HG03520 (cell line): Measurements from ENCODE around the gene RGPD8.

ENCODE experiments used
- ATAC-seq: cut with Tn5 transposase; IDR thresholded peaks from one replicate; pipeline ENCODE4 v1.9.1; 2021; ENCODE audit warnings: mild to moderate bottlenecking, moderate library complexity; ENCODE audit not compliant: unreplicated experiment

Gene RGPD8

GRCh38 chr2:112339986-112340385 lies 93.5 kb downstream of the RGPD8 start:
- no peak for ATAC-seq

GRCh38 chr2:112335600-112335999 lies 97.8 kb downstream of the RGPD8 start:
- ATAC-seq = no peak

- ATAC-seq = no peak
Measured at GRCh38 chr2:112332123-112332696, 101.2 kb downstream of the RGPD8 start.

GRCh38 chr2:112322919-112323318 lies 110.5 kb downstream of the RGPD8 start:
- ATAC-seq = no peak

- ATAC-seq = no peak
Measured at GRCh38 chr2:112321375-112322320, 111.8 kb downstream of the RGPD8 start.
